Body of pancreas (tissue), 4 donors: Measurements from ENCODE around the gene TICAM2.

Experiments
- CTCF ChIP-seq, 7 experiments: fragments of 450-650 bp in 4 of 7; fragments of 200-600 bp in 3 of 7; sonication (generic) in 3 of 7; IDR thresholded peaks; one replicate each; pipeline ENCODE4 v1.5.1; 2016 to 2019; ENCODE audit warnings: antibody characterized with exemption in 7 of 7
- POLR2A ChIP-seq, 3 donors: fragments of 450-650 bp; IDR thresholded peaks; one replicate each; pipeline ENCODE4 v1.6.1; 2016; ENCODE audit warnings: antibody characterized with exemption in 3 of 3, mild to moderate bottlenecking in 2 of 3

GRCh38 chr5:115629903-115630302, 27.6 kb upstream of the TICAM2 start:
- no peak for TF ChIP-seq POLR2A (IDR thresholded peaks at IDR 0.05)
- TF ChIP-seq CTCF (IDR thresholded peaks at IDR 0.05) = no peak
